NCI-H345 treated with DMSO at 0.1 percent for 48 hours (cell line): Measurements from ENCODE around the gene PCNX2.

Source experiments
- DNase-seq: peaks from one replicate; lab custom pipeline; 2025; ENCODE audit not compliant: unreplicated experiment; lab: John Stamatoyannopoulos, UW

The PCNX2 gene

GRCh38 chr1:233079574-233079973 is 216.0 kb downstream of the PCNX2 start:
- DNase-seq: no peak

- DNase-seq: no peak
Observed at GRCh38 chr1:233078396-233078795, 217.1 kb downstream of the PCNX2 start.

- DNase-seq: no peak
Observed at GRCh38 chr1:233075915-233076295, 219.6 kb downstream of the PCNX2 start.

- no peak for DNase-seq
Observed at GRCh38 chr1:233066087-233066486, 229.4 kb downstream of the PCNX2 start.

GRCh38 chr1:233065685-233066084 is 229.8 kb downstream of the PCNX2 start:
- no peak for DNase-seq

- no peak for DNase-seq
Observed at GRCh38 chr1:233064988-233065387, 230.5 kb downstream of the PCNX2 start.

GRCh38 chr1:233063462-233063861 is 232.1 kb downstream of the PCNX2 start:
- no peak for DNase-seq

GRCh38 chr1:233061265-233061664 is 234.3 kb downstream of the PCNX2 start:
- no peak for DNase-seq

GRCh38 chr1:233060461-233060994 is 235.0 kb downstream of the PCNX2 start:
- DNase-seq: no peak

GRCh38 chr1:233057836-233058235 is 237.7 kb downstream of the PCNX2 start:
- DNase-seq: no peak

- DNase-seq: no peak
Observed at GRCh38 chr1:233055879-233056641, 239.5 kb downstream of the PCNX2 start.

- DNase-seq: no peak
Observed at GRCh38 chr1:233045588-233045987, 249.9 kb downstream of the PCNX2 start.

GRCh38 chr1:233042834-233043233 is 252.7 kb downstream of the PCNX2 start:
- no peak for DNase-seq

GRCh38 chr1:233040494-233040893 is 255.0 kb downstream of the PCNX2 start:
- no peak for DNase-seq

GRCh38 chr1:233038581-233038980 is 256.9 kb downstream of the PCNX2 start:
- DNase-seq: no peak

- DNase-seq: no peak
Observed at GRCh38 chr1:233037843-233038242, 257.7 kb downstream of the PCNX2 start.

- no peak for DNase-seq
Observed at GRCh38 chr1:233034836-233035235, 260.7 kb downstream of the PCNX2 start.

- DNase-seq: no peak
Observed at GRCh38 chr1:233033361-233033760, 262.2 kb downstream of the PCNX2 start.

- DNase-seq: no peak
Observed at GRCh38 chr1:233032916-233033315, 262.6 kb downstream of the PCNX2 start.

GRCh38 chr1:233031521-233031920 is 264.0 kb downstream of the PCNX2 start:
- no peak for DNase-seq

GRCh38 chr1:233027046-233027445 is 268.5 kb downstream of the PCNX2 start:
- no peak for DNase-seq

GRCh38 chr1:233025567-233025966 is 270.0 kb downstream of the PCNX2 start:
- no peak for DNase-seq

GRCh38 chr1:233025157-233025556 is 270.4 kb downstream of the PCNX2 start:
- peak; percentile 2 for DNase-seq
